ENCODE measurements around the gene CABYR. TPM values are rescaled to one million over a fixed set of nuclear protein-coding genes. Genes with fewer than 3 reads are reported as not detected.

The CABYR gene
- total RNA-seq, 1 experiment from 2014 or later, result 3.3 TPM

DNA sequence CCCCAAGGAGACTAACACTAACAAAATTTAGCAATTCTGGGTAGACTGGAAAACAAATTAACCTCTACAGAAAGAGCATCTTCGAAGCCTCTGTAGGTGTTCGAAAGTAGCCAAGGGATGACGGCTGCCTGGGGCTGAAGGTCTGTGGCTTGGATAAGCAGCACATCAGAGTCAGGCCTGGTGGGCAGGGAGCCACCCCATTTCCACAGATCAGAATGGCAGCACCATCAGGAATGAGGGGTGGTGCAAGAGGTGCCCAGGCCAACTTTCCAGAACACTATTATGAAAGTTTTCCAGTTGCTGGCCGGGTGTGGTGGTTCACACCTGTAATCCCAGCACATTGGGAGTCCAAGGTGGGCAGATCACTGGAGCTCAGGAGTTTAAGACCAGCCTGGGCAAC is 57.9 kb downstream of the CABYR start:
- no peaks in the 10 kb centered on the region for H3K9me3 Mint-ChIP-seq (ENCODE audit: unreplicated experiment)
- no peaks in the 10 kb centered on the region for H3K4me1 Mint-ChIP-seq (ENCODE audit: low read depth, unreplicated experiment)
- TF ChIP-seq, protein P1, sequence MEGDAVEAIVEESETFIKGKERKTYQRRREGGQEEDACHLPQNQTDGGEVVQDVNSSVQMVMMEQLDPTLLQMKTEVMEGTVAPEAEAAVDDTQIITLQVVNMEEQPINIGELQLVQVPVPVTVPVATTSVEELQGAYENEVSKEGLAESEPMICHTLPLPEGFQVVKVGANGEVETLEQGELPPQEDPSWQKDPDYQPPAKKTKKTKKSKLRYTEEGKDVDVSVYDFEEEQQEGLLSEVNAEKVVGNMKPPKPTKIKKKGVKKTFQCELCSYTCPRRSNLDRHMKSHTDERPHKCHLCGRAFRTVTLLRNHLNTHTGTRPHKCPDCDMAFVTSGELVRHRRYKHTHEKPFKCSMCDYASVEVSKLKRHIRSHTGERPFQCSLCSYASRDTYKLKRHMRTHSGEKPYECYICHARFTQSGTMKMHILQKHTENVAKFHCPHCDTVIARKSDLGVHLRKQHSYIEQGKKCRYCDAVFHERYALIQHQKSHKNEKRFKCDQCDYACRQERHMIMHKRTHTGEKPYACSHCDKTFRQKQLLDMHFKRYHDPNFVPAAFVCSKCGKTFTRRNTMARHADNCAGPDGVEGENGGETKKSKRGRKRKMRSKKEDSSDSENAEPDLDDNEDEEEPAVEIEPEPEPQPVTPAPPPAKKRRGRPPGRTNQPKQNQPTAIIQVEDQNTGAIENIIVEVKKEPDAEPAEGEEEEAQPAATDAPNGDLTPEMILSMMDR (IDR thresholded peaks at IDR 0.05; ENCODE audit: insufficient read depth in 1 of 2, low read depth in 1 of 2, low read length in 1 of 2, severe bottlenecking in 1 of 2, unreplicated experiment in 1 of 2), result no peak
- H3K9me3 ChIP-seq, result no peaks in the 10 kb centered on the region
- no peak for DNase-seq
- intact Hi-C loops (cut with micrococcal nuclease; ENCODE audit: unreplicated experiment), result no loop called here
- POLR2A ChIA-PET, result no interaction called here
- no peak overlapping the region for H3K4me3 Mint-ChIP-seq (ENCODE audit: unreplicated experiment)
- H3K4me1 ChIP-seq, result no peaks in the 10 kb centered on the region
- H3K27me3 Mint-ChIP-seq (ENCODE audit: insufficient read depth, unreplicated experiment), result no peaks in the 10 kb centered on the region
- no peaks in the 10 kb centered on the region for H3K36me3 ChIP-seq (ENCODE audit: control insufficient read depth, insufficient read depth, low read length)
- BruUV-seq (replicated peaks), result no TSS peak
- CTCF ChIA-PET, result no interaction called here
- H3K27ac Mint-ChIP-seq (ENCODE audit: unreplicated experiment), result no peak overlapping the region
- no peak overlapping the region for H3K4me3 ChIP-seq (ENCODE audit: low read depth, low read length)
- H3K27me3 ChIP-seq (replicated peaks; ENCODE audit: control insufficient read depth, insufficient read depth, low read length), result no peaks in the 10 kb centered on the region
- H3K36me3 Mint-ChIP-seq (ENCODE audit: insufficient read depth, unreplicated experiment), result no peaks in the 10 kb centered on the region

DNA sequence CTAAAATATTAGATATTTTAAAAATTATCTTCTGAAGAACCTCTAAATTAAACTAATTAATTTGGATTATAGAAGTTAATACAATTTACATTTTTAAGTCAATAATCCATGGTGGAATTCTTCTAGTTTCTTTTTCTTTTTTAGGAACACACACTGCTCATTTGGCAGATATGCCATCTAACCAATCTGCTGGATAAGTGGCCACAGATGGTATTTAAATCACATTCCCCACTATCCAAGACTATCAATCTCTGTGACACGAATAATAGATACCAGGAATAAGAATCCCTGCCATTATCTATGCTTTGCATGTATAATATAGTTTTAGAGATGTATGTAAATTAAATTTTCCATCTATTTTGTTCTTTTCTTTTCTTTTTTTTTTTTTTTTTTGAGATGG is 58.5 kb downstream of the CABYR start:
- Histone ChIP-seq H3K4me1 (no peaks in the 10 kb centered on the region), H3K27me3 (replicated peaks; ENCODE audit: control insufficient read depth, insufficient read depth, low read length) (no peaks in the 10 kb centered on the region), H3K9me3 (no peaks in the 10 kb centered on the region), H3K36me3 (ENCODE audit: control insufficient read depth, insufficient read depth, low read length) (no peaks in the 10 kb centered on the region), H3K4me3 (ENCODE audit: low read depth, low read length) (no peak overlapping the region)
- Mint-ChIP-seq H3K36me3 (ENCODE audit: insufficient read depth, unreplicated experiment) (no peaks in the 10 kb centered on the region), H3K27ac (ENCODE audit: unreplicated experiment) (no peak overlapping the region), H3K27me3 (ENCODE audit: insufficient read depth, unreplicated experiment) (no peaks in the 10 kb centered on the region), H3K4me1 (ENCODE audit: low read depth, unreplicated experiment) (no peaks in the 10 kb centered on the region), H3K4me3 (ENCODE audit: unreplicated experiment) (no peak overlapping the region), H3K9me3 (ENCODE audit: unreplicated experiment) (no peaks in the 10 kb centered on the region)
- POLR2A ChIA-PET, result no interaction called here
- TF ChIP-seq, protein P1 (IDR thresholded peaks at IDR 0.05; ENCODE audit: insufficient read depth in 1 of 2, low read depth in 1 of 2, low read length in 1 of 2, severe bottlenecking in 1 of 2, unreplicated experiment in 1 of 2), result no peak
- no TSS peak for BruUV-seq (replicated peaks)
- intact Hi-C loops (cut with micrococcal nuclease; ENCODE audit: unreplicated experiment), result no loop called here
- no peak for DNase-seq
- CTCF ChIA-PET, result no interaction called here

DNA sequence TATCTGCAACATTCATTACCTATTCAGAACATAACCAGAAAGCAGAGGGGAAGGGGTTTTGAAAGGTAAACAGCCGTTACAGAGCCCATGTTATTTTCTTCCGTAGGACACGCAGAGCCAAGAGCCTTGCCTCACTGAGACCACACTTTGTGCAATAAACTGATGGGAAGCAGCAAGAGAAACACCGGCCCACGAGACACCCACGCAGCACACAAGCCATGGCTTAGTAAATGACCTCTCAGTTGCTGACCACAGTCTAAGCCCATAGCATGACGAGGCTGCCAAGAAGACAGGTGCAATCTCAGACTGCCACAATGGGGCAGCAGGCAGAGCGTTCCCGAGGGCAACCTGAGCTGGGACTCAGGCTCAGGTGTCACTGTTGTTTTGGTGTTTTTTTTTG is 59.6 kb downstream of the CABYR start:
- TF ChIP-seq, protein P1 (IDR thresholded peaks at IDR 0.05; ENCODE audit: insufficient read depth in 1 of 2, low read depth in 1 of 2, low read length in 1 of 2, severe bottlenecking in 1 of 2, unreplicated experiment in 1 of 2), result no peak
- Mint-ChIP-seq H3K27ac (ENCODE audit: unreplicated experiment) (no peak overlapping the region), H3K4me3 (ENCODE audit: unreplicated experiment) (no peak overlapping the region), H3K36me3 (ENCODE audit: insufficient read depth, unreplicated experiment) (no peaks in the 10 kb centered on the region), H3K9me3 (ENCODE audit: unreplicated experiment) (no peaks in the 10 kb centered on the region), H3K27me3 (ENCODE audit: insufficient read depth, unreplicated experiment) (no peaks in the 10 kb centered on the region), H3K4me1 (ENCODE audit: low read depth, unreplicated experiment) (no peaks in the 10 kb centered on the region)
- Histone ChIP-seq H3K4me3 (ENCODE audit: low read depth, low read length) (no peak overlapping the region), H3K9me3 (no peaks in the 10 kb centered on the region), H3K36me3 (ENCODE audit: control insufficient read depth, insufficient read depth, low read length) (no peaks in the 10 kb centered on the region), H3K27me3 (replicated peaks; ENCODE audit: control insufficient read depth, insufficient read depth, low read length) (no peaks in the 10 kb centered on the region), H3K4me1 (no peaks in the 10 kb centered on the region)
- BruUV-seq (replicated peaks), result no TSS peak
- intact Hi-C loops (cut with micrococcal nuclease; ENCODE audit: unreplicated experiment), result no loop called here
- CTCF ChIA-PET, result no interaction called here
- POLR2A ChIA-PET, result no interaction called here
- no peak for DNase-seq
